ENCODE data around the gene ZIC1. TPM values are rescaled to one million over a fixed set of nuclear protein-coding genes. Genes with fewer than 3 reads are reported as not detected.

ZIC1 gene
- total and polyA plus RNA-seq, 2 of the 4 experiments (the other 2 are of a cell fraction) = not detected

GRCh38 chr3:147404000-147404799 lies 5.0 kb upstream of the ZIC1 start:
- Histone ChIP-seq H3K4me1 (ENCODE audit: control insufficient read depth, insufficient read depth, low read length) (no peaks in the 10 kb centered on the region), H3K9me1 (ENCODE audit: insufficient read depth, low read length) (no peaks in the 10 kb centered on the region), H3K79me1 (ENCODE audit: low read depth in 1 of 2, low read length in 2 of 2) (no peaks in the 10 kb centered on the region), H3K56ac (ENCODE audit: extremely low read depth, insufficient read depth, low read length) (no peak overlapping the region), H2BK120ac (ENCODE audit: low read depth, low read length) (no peak overlapping the region), H3K36me3 (ENCODE audit: control insufficient read depth, insufficient read depth, low read length) (no peaks in the 10 kb centered on the region), H2AFZ (replicated peaks; ENCODE audit: low read length, poor library complexity) (no peak overlapping the region), H3K18ac (ENCODE audit: low read depth, low read length) (no peak overlapping the region), H2BK20ac (ENCODE audit: low read depth, low read length) (no peak overlapping the region), H4K8ac (ENCODE audit: low read depth in 2 of 2, low read length in 2 of 2) (no peak overlapping the region), H3K4me2 (ENCODE audit: low read depth, low read length) (no peak overlapping the region), H4K20me1 (ENCODE audit: insufficient read depth, low read length) (no peaks in the 10 kb centered on the region), H3K4me3 (ENCODE audit: insufficient read depth, low read depth, low read length) (no peak overlapping the region), H3K4ac (ENCODE audit: low read depth, low read length) (no peak overlapping the region), H2BK5ac (ENCODE audit: low read depth, low read length, poor library complexity, severe bottlenecking) (no peak overlapping the region), H2AK5ac (ENCODE audit: low read depth, low read length) (no peak overlapping the region), H3K9ac (ENCODE audit: low read depth, low read length) (no peak overlapping the region), H3K9me3 (ENCODE audit: control insufficient read depth, insufficient read depth, low read length) (peaks cover 14% of the 10 kb centered on the region), H2AK9ac (replicated peaks; ENCODE audit: low read depth, low read length, poor library complexity) (no peak overlapping the region), H3K27ac (ENCODE audit: insufficient read depth, low read length) (no peak overlapping the region), H4K5ac (ENCODE audit: low read depth, low read length) (no peak overlapping the region), H4K91ac (ENCODE audit: insufficient read depth, low read depth, low read length) (no peak overlapping the region), H2BK15ac (ENCODE audit: low read depth, low read length) (no peak overlapping the region), H3K23ac (ENCODE audit: low read depth, low read length) (no peak overlapping the region), H3K14ac (replicated peaks; ENCODE audit: low read depth, low read length) (no peak overlapping the region), H3K27me3 (ENCODE audit: control insufficient read depth, insufficient read depth, low read length) (peaks cover 76% of the 10 kb centered on the region)
- ATAC-seq (ENCODE audit: low read depth) = no peak
- dilution Hi-C loops (cut with HindIII; ENCODE audit: low sequenced_read_pairs, unreplicated experiment) = no loop called here
- no CpG with 5 or more reads among the region's 11 CpGs for WGBS, 2 experiments (ENCODE audit: extremely low coverage in 2 of 2, insufficient read length in 1 of 2)
- TF ChIP-seq ELK1 (IDR thresholded peaks at IDR 0.05; ENCODE audit: borderline replicate concordance, low read depth, low read length) = no peak
- TF ChIP-seq CEBPB (IDR thresholded peaks at IDR 0.05; ENCODE audit: low read depth, low read length) = no peak
- no peak for TF ChIP-seq CTCF (conservative IDR thresholded peaks at IDR 0.05; ENCODE audit: low read depth, low read length)
- TF ChIP-seq BHLHE40 (IDR thresholded peaks at IDR 0.05; ENCODE audit: low read depth, low read length) = no peak
- no peak for TF ChIP-seq CHD1 (IDR thresholded peaks at IDR 0.05; ENCODE audit: low read depth, low read length)
- no peak for TF ChIP-seq RAD21 (IDR thresholded peaks at IDR 0.05; ENCODE audit: low read length)
- no peak for TF ChIP-seq MAZ (IDR thresholded peaks at IDR 0.05; ENCODE audit: borderline replicate concordance, low read depth, low read length)
- TF ChIP-seq RCOR1 (IDR thresholded peaks at IDR 0.05; ENCODE audit: insufficient replicate concordance, low read length) = no peak
- no peak for TF ChIP-seq MXI1 (IDR thresholded peaks at IDR 0.05; ENCODE audit: borderline replicate concordance, low read depth, low read length)
- TF ChIP-seq SMC3 (IDR thresholded peaks at IDR 0.05; ENCODE audit: low read depth, low read length) = no peak
- no peak for TF ChIP-seq USF2 (IDR thresholded peaks at IDR 0.05; ENCODE audit: low read depth, low read length)
- in situ Hi-C loops (cut with MboI; ENCODE audit: low sequenced_read_pairs) = no loop called here
- POLR2A ChIA-PET (ENCODE audit: unreplicated experiment) = interaction anchor here (0.7 kb wide), 1 partner anchor 800 kb away, joined by 3 read pairs; no protein-coding TSS in a partner anchor
- intact Hi-C loops (cut with micrococcal nuclease) = no loop called here
- DNase-seq = no peak
- CTCF ChIA-PET = no interaction called here
- no TSS peak for BruUV-seq (replicated peaks)

Measured in IMR-90 (cell line).